ENCODE data around the gene SAMD11. TPM values are rescaled to one million over a fixed set of nuclear protein-coding genes. Genes with fewer than 3 reads are reported as not detected.

Gene SAMD11
- total and polyA plus RNA-seq, 2 donors (not counting 1 experiment from before 2014, with no cell fraction given), result not detected

DNA sequence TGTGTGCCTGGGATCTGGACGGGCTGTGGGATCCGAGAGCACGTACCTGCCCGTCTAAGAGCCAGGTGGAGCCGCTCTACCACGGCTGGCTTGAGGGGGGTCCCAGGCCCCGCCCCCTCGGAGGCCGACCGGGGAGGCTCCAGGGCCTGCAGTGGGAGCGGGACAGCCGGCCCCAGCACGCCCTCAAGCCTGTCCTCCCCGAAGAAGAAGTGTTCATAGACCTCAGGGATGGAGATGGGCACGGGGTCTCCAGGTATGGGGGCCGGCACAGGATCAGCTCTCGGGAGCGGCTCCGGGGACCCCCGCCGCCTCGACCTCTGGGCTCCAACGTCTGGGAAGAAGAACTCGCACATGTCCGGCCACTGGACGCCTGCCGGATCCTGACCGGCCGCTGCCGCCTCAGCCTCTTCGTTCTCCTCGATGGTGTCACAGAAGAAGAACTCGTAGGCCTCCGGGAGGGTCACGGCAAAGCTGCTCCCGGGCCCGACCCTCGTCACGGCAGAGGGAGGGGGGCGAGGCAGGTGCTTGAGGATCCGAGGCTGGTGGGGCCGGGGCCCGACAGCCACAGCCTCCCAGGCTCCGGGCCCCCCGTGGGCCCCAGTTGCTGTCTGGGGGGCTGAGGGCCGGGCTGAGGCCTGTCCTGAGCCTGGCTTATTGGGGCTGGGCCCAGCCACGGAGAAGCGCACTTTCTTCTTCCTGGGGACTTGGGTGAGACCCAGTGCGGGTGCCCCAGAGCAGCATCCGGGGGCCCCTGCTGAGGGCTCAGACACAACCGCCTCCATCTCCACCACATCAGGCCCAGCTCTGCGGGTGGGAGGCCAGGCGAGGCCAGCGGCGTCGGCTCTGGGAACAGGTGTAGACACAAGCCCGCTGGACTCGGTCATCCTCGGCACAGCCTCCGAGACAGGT, 55.4 kb downstream of the SAMD11 start:
- Mint-ChIP-seq H3K27me3 (peaks cover 30% of the 10 kb centered on the region), H3K4me1 (peaks cover 7% of the 10 kb centered on the region), H3K4me3 (no peak overlapping the region), H3K27ac (no peak overlapping the region), H3K9me3 (ENCODE audit: insufficient read depth) (no peaks in the 10 kb centered on the region)
- Histone ChIP-seq H3K79me2 (ENCODE audit: control insufficient read depth, insufficient read depth, low read length) (no peaks in the 10 kb centered on the region), H3K4me2 (replicated peaks; ENCODE audit: low read depth, low read length, poor library complexity, severe bottlenecking) (no peak overlapping the region), H4K20me1 (ENCODE audit: control insufficient read depth, insufficient read depth, low read length, poor library complexity, severe bottlenecking) (no peaks in the 10 kb centered on the region), H3K4me1 (ENCODE audit: control insufficient read depth in 2 of 2, insufficient read depth in 2 of 2, low read length in 2 of 2) (peaks cover 10% of the 10 kb centered on the region in 2 donors), H3K27ac (ENCODE audit: low read length in 2 of 2) (no peak overlapping the region), H3K4me3 (ENCODE audit: control extremely low read depth in 1 of 5, extremely low read depth in 1 of 5, insufficient read depth in 1 of 5, low read depth in 2 of 5, low read length in 4 of 5) (no peak overlapping the region), H2AFZ (ENCODE audit: insufficient read depth, low read depth, low read length, poor library complexity, severe bottlenecking) (no peak overlapping the region), H3K36me3 (replicated peaks in 1 of 2; ENCODE audit: control extremely low read depth in 1 of 2, control insufficient read depth in 1 of 2, extremely low read depth in 1 of 2, insufficient read depth in 2 of 2, low read length in 1 of 2) (no peaks in the 10 kb centered on the region), H3K27me3 (replicated peaks in 1 of 4; ENCODE audit: control extremely low read depth in 1 of 4, control insufficient read depth in 3 of 4, insufficient read depth in 4 of 4, low read length in 3 of 4) (peaks cover 0 to 41% (median 6%) of the 10 kb centered on the region in 4 experiments), H3K9ac (ENCODE audit: low read length) (no peak overlapping the region), H3K9me3 (ENCODE audit: control extremely low read depth in 1 of 3, control insufficient read depth in 2 of 3, insufficient read depth in 1 of 3, low read length in 2 of 3) (peaks cover 0 to 11% (median 0%) of the 10 kb centered on the region in 3 donors)
- no peak for TF ChIP-seq EZH2 (IDR thresholded peaks at IDR 0.05; ENCODE audit: borderline replicate concordance, insufficient read depth, low read depth, low read length, poor library complexity, severe bottlenecking)
- TF ChIP-seq, protein P1, sequence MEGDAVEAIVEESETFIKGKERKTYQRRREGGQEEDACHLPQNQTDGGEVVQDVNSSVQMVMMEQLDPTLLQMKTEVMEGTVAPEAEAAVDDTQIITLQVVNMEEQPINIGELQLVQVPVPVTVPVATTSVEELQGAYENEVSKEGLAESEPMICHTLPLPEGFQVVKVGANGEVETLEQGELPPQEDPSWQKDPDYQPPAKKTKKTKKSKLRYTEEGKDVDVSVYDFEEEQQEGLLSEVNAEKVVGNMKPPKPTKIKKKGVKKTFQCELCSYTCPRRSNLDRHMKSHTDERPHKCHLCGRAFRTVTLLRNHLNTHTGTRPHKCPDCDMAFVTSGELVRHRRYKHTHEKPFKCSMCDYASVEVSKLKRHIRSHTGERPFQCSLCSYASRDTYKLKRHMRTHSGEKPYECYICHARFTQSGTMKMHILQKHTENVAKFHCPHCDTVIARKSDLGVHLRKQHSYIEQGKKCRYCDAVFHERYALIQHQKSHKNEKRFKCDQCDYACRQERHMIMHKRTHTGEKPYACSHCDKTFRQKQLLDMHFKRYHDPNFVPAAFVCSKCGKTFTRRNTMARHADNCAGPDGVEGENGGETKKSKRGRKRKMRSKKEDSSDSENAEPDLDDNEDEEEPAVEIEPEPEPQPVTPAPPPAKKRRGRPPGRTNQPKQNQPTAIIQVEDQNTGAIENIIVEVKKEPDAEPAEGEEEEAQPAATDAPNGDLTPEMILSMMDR (IDR thresholded peaks at IDR 0.05), result no peak
- ChIA-PET POLR2A (no interaction called here), CTCF (no interaction called here)
- WGBS (ENCODE audit: insufficient coverage), result 91% methylated on average over 58 of the region's 60 CpGs
- intact Hi-C loops (cut with micrococcal nuclease), result no loop called here
- no peak for ATAC-seq (ENCODE audit: low read depth)
- DNase-seq, result no peak

DNA sequence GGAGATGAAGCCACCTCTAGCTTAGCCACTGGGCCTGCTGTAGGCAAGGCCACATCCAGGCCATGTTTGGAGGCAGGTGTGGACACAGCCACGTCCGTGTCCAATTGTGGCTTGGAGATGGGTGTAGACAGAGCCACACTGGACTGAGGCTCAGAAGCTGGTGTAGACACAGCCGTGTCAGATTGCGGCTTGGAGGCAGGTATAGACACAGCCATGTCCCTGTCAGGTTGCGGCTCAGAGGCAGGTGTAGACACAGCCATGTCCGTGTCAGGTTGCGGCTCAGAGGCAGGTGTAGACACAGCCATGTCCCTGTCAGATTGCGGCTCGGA, 56.0 kb downstream of the SAMD11 start:
- Mint-ChIP-seq H3K9me3 (ENCODE audit: insufficient read depth) (no peaks in the 10 kb centered on the region), H3K4me3 (no peak overlapping the region), H3K27ac (no peak overlapping the region), H3K4me1 (peaks cover 7% of the 10 kb centered on the region), H3K27me3 (peaks cover 26% of the 10 kb centered on the region)
- TF ChIP-seq, protein P1 (IDR thresholded peaks at IDR 0.05), result no peak
- TF ChIP-seq EZH2 (IDR thresholded peaks at IDR 0.05; ENCODE audit: borderline replicate concordance, insufficient read depth, low read depth, low read length, poor library complexity, severe bottlenecking), result no peak
- ChIA-PET CTCF (no interaction called here), POLR2A (no interaction called here)
- DNase-seq (no peak), ATAC-seq (ENCODE audit: low read depth) (no peak)
- H3K4me2 ChIP-seq (replicated peaks; ENCODE audit: low read depth, low read length, poor library complexity, severe bottlenecking), result no peak overlapping the region
- no peak overlapping the region for H3K9ac ChIP-seq (ENCODE audit: low read length)
- H3K27me3 ChIP-seq (replicated peaks in 1 of 4; ENCODE audit: control extremely low read depth in 1 of 4, control insufficient read depth in 3 of 4, insufficient read depth in 4 of 4, low read length in 3 of 4), result peaks cover 0 to 41% (median 6%) of the 10 kb centered on the region in 4 experiments
- H3K79me2 ChIP-seq (ENCODE audit: control insufficient read depth, insufficient read depth, low read length), result no peaks in the 10 kb centered on the region
- H3K4me1 ChIP-seq (ENCODE audit: control insufficient read depth in 2 of 2, insufficient read depth in 2 of 2, low read length in 2 of 2), result peaks cover 10 to 13% of the 10 kb centered on the region in 2 donors
- H3K4me3 ChIP-seq (ENCODE audit: control extremely low read depth in 1 of 5, extremely low read depth in 1 of 5, insufficient read depth in 1 of 5, low read depth in 2 of 5, low read length in 4 of 5), result no peak overlapping the region
- intact Hi-C loops (cut with micrococcal nuclease), result no loop called here
- WGBS (ENCODE audit: insufficient coverage), result 96% methylated on average over 9 of the region's 9 CpGs
- no peaks in the 10 kb centered on the region for H4K20me1 ChIP-seq (ENCODE audit: control insufficient read depth, insufficient read depth, low read length, poor library complexity, severe bottlenecking)
- H3K27ac ChIP-seq (ENCODE audit: low read length in 2 of 2), result no peak overlapping the region
- H3K9me3 ChIP-seq (ENCODE audit: control extremely low read depth in 1 of 3, control insufficient read depth in 2 of 3, insufficient read depth in 1 of 3, low read length in 2 of 3), result peaks cover 0 to 11% (median 0%) of the 10 kb centered on the region in 3 donors
- H3K36me3 ChIP-seq (replicated peaks in 1 of 2; ENCODE audit: control extremely low read depth in 1 of 2, control insufficient read depth in 1 of 2, extremely low read depth in 1 of 2, insufficient read depth in 2 of 2, low read length in 1 of 2), result no peaks in the 10 kb centered on the region
- no peak overlapping the region for H2AFZ ChIP-seq (ENCODE audit: insufficient read depth, low read depth, low read length, poor library complexity, severe bottlenecking)
